OCI-LY7 (cell line): Measurements from ENCODE around the gene GRWD1. TPM values are rescaled to one million over a fixed set of nuclear protein-coding genes. Genes with fewer than 3 reads are reported as not detected.

Experiments
- Bru-seq: library from RNA; stranded (reverse); fragments of 400-500 nt; gene quantifications from one replicate; lab custom pipeline; 2021; lab: Mats Ljungman, UMichigan
- BruChase-seq, 2 experiments: library from RNA; stranded (reverse); fragments of 400-500 nt; gene quantifications; one replicate each; lab custom pipeline; 2021; lab: Mats Ljungman, UMichigan
- BruUV-seq: library from RNA; stranded (reverse); fragments of 400-500 nt; replicated peaks from 2 replicates; lab custom pipeline; 2021; lab: Mats Ljungman, UMichigan
- CTCF ChIA-PET: fragments of 300-600 bp; sonication (Branson Sonifier 250); formaldehyde crosslinking; loops from one replicate; lab custom pipeline; 2022; ENCODE audit warnings: antibody characterized with exemption; ENCODE audit not compliant: unreplicated experiment; lab: Charles Lee
- POLR2A ChIA-PET: fragments of 300-600 bp; sonication (Branson Sonifier 250); formaldehyde crosslinking; loops from one replicate; lab custom pipeline; 2022; ENCODE audit warnings: antibody characterized with exemption; lab: Charles Lee
- DNase-seq: peaks from one replicate; pipeline ENCODE4 v3.0.0-alpha.2; 2015; ENCODE audit warnings: low spot score
- H2AFZ ChIP-seq: fragments of 200-600 bp; sonication (generic), shearing (Covaris generic); 2 replicates; pipeline ENCODE4 v1.6.1; 2014; ENCODE audit warnings: mild to moderate bottlenecking, antibody characterized with exemption, low read length, moderate library complexity
- H3K27ac ChIP-seq: fragments of 200-600 bp; sonication (generic); 2 replicates; pipeline ENCODE4 v1.5.1; 2014; ENCODE audit warnings: mixed run types, low read depth, mild to moderate bottlenecking, moderate library complexity, low read length, inconsistent platforms; ENCODE audit not compliant: poor library complexity, severe bottlenecking
- H3K36me3 ChIP-seq: fragments of 200-600 bp; sonication (generic); 2 replicates; pipeline ENCODE4 v1.6.1; 2014; ENCODE audit warnings: mild to moderate bottlenecking, antibody characterized with exemption, low read length, moderate library complexity, mixed read lengths; ENCODE audit not compliant: insufficient read depth
- H3K4me1 ChIP-seq: fragments of 200-600 bp; sonication (generic); 2 replicates; pipeline ENCODE4 v1.5.1; 2014; ENCODE audit warnings: mild to moderate bottlenecking, low read length; ENCODE audit not compliant: insufficient read depth, poor library complexity, severe bottlenecking
- H3K4me2 ChIP-seq: fragments of 200-600 bp; sonication (generic); 2 replicates; pipeline ENCODE4 v1.6.1; 2014; ENCODE audit warnings: mild to moderate bottlenecking, low read length
- H3K4me3 ChIP-seq: fragments of 200-600 bp; sonication (generic); 2 replicates; pipeline ENCODE4 v1.5.1; 2014; ENCODE audit warnings: mild to moderate bottlenecking, low read depth, low read length; ENCODE audit not compliant: poor library complexity, severe bottlenecking
- H3K79me2 ChIP-seq: fragments of 200-600 bp; sonication (generic); 2 replicates; pipeline ENCODE4 v1.6.1; 2016; ENCODE audit warnings: low read depth, mild to moderate bottlenecking, low read length, moderate library complexity, mixed read lengths; ENCODE audit not compliant: insufficient read depth
- H3K9me2 ChIP-seq: fragments of 200-600 bp; sonication (generic); 2 replicates; pipeline ENCODE4 v1.6.1; 2016; ENCODE audit warnings: mild to moderate bottlenecking, low read length, mixed read lengths; ENCODE audit not compliant: insufficient read depth
- H3K9me3 ChIP-seq: fragments of 200-600 bp; sonication (generic); 2 replicates; pipeline ENCODE4 v1.6.1; 2014; ENCODE audit warnings: mild to moderate bottlenecking, mixed run types, low read length, mixed read lengths
- H4K20me1 ChIP-seq: fragments of 200-600 bp; sonication (generic); 2 replicates; pipeline ENCODE4 v1.6.1; 2014; ENCODE audit warnings: mild to moderate bottlenecking, antibody characterized with exemption, low read length, moderate library complexity, mixed read lengths; ENCODE audit not compliant: insufficient read depth
- EZH2phosphoT487 ChIP-seq: fragments of 200-600 bp; sonication (generic); IDR thresholded peaks from 2 replicates; pipeline ENCODE4 v1.6.1; 2018; ENCODE audit warnings: low read depth, borderline replicate concordance, mild to moderate bottlenecking, mixed run types, antibody characterized with exemption, low read length, moderate library complexity, mixed read lengths
- intact Hi-C: fragments of 100-400 bp; cut with micrococcal nuclease; formaldehyde crosslinking; loops from one replicate; pipeline ENCODE4 v1.10.0; 2022; ENCODE audit not compliant: unreplicated experiment
- long read RNA-seq: library from polyadenylated mRNA; stranded (forward); transcript quantifications from one replicate; pipeline ENCODE4 v2.0.0, GENCODE V29; 2022
- total RNA-seq, 2 experiments: library from RNA; depleted of rRNA in 1 of 2; stranded (reverse); fragments of >200 nt in 1 of 2; shearing (Covaris generic) in 1 of 2; gene quantifications; 2 replicates each; pipeline ENCODE4 v1.2.3, GENCODE V29; 2014 to 2022
- TF ChIP-seq, protein P1 (sequence below): fragments of 200-600 bp; sonication (generic); conservative IDR thresholded peaks from 2 replicates; pipeline ENCODE4 v1.5.1; 2014; ENCODE audit warnings: mild to moderate bottlenecking, antibody characterized with exemption, low read length, moderate library complexity, mixed read lengths

The GRWD1 gene
- total RNA-seq (2014; rRNA removed; shearing (Covaris generic)) (34.4 and 35.8 TPM in 2 replicates), total RNA-seq (2022) (26.3 and 32.1 TPM in 2 replicates), Bru-seq, nascent RNA (percentile 73 among the genes with signal in this experiment), BruChase-seq, experiment 1, labeled RNA remaining after a 6-hour chase (percentile 77 among the genes with signal in this experiment), BruChase-seq, experiment 2, labeled RNA remaining after a 2-hour chase (percentile 89 among the genes with signal in this experiment)
- long read RNA-seq, full-length matches to known transcripts = 106 of 111 reads
- long read RNA-seq, partial matches to known transcripts = 3 of 111 reads
- long read RNA-seq, other reads (novel, unspliced or antisense) = 2 of 111 reads

- intact Hi-C loops = loop anchor here (1.0 to 5.0 kb wide), 3 partner anchors 23 to 57 kb away; partner anchors contain the start of genes CYTH2, GRIN2D and KDELR1
- H2AFZ ChIP-seq = peak within 1 kb of the TSS; percentile 86
- CTCF ChIA-PET = no interaction called here
- H3K4me3 ChIP-seq = peak within 1 kb of the TSS; percentile 97
- H3K36me3 ChIP-seq = peaks cover 38% of the 10 kb centered on the region
- H3K4me1 ChIP-seq = peaks cover 26% of the 10 kb centered on the region
- H4K20me1 ChIP-seq = no peaks in the 10 kb centered on the region
- no peaks in the 10 kb centered on the region for H3K9me3 ChIP-seq
- POLR2A ChIA-PET = interaction anchor here (1.0 kb wide), 1 partner anchor 13 kb away, joined by 4 read pairs; no protein-coding TSS in a partner anchor
- peak; percentile 95 for DNase-seq
- BruUV-seq = TSS peak; percentile 80
- H3K79me2 ChIP-seq = peaks cover 29% of the 10 kb centered on the region
- peak within 1 kb of the TSS; percentile 70 for H3K27ac ChIP-seq
- TF ChIP-seq, protein P1, sequence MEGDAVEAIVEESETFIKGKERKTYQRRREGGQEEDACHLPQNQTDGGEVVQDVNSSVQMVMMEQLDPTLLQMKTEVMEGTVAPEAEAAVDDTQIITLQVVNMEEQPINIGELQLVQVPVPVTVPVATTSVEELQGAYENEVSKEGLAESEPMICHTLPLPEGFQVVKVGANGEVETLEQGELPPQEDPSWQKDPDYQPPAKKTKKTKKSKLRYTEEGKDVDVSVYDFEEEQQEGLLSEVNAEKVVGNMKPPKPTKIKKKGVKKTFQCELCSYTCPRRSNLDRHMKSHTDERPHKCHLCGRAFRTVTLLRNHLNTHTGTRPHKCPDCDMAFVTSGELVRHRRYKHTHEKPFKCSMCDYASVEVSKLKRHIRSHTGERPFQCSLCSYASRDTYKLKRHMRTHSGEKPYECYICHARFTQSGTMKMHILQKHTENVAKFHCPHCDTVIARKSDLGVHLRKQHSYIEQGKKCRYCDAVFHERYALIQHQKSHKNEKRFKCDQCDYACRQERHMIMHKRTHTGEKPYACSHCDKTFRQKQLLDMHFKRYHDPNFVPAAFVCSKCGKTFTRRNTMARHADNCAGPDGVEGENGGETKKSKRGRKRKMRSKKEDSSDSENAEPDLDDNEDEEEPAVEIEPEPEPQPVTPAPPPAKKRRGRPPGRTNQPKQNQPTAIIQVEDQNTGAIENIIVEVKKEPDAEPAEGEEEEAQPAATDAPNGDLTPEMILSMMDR = peak; percentile 50
- TF ChIP-seq EZH2phosphoT487 = no peak
- peak within 1 kb of the TSS; percentile 82 for H3K4me2 ChIP-seq
- no peaks in the 10 kb centered on the region for H3K9me2 ChIP-seq
Observed at GRCh38 chr19:48445606-48446481, at the start of gene GRWD1. GRWD1 (plus strand) TSS chr19:48445983; CDS start chr19:48446006, 23 bp downstream.

- H3K9me2 ChIP-seq = no peaks in the 10 kb centered on the region
- TF ChIP-seq EZH2phosphoT487 = no peak
- TF ChIP-seq, protein P1 = no peak
- H3K4me3 ChIP-seq = no peak overlapping the region
- no TSS peak for BruUV-seq
- H3K4me1 ChIP-seq = peaks cover 42% of the 10 kb centered on the region
- H3K79me2 ChIP-seq = peaks cover under 1% of the 10 kb centered on the region; the same call in 1 of the 2 replicates
- H2AFZ ChIP-seq = no peak overlapping the region
- intact Hi-C loops = no loop called here
- no peak overlapping the region for H3K27ac ChIP-seq
- H3K4me2 ChIP-seq = no peak overlapping the region
- DNase-seq = no peak
- ChIA-PET POLR2A (no interaction called here), CTCF (interaction anchor here (0.5 kb wide), 1 partner anchor 732 kb away, joined by 10 read pairs; no protein-coding TSS in a partner anchor)
- no peaks in the 10 kb centered on the region for H3K36me3 ChIP-seq
- no peaks in the 10 kb centered on the region for H4K20me1 ChIP-seq
- H3K9me3 ChIP-seq = no peaks in the 10 kb centered on the region
Observed at GRCh38 chr19:48396016-48396823, 49.6 kb upstream of the GRWD1 start.
